GM18868 (cell line): ENCODE data around the gene CD163.
"Not testable (repeated sequence)": the region's sequence is repeated elsewhere in the genome, so short reads cannot be mapped to it uniquely, and the experiment has no call there.

ENCODE experiments used
- ATAC-seq: cut with Tn5 transposase; IDR thresholded peaks from one replicate; pipeline ENCODE4 v1.9.1; 2021; ENCODE audit warnings: mild to moderate bottlenecking, moderate library complexity; ENCODE audit not compliant: unreplicated experiment

CD163 gene

DNA sequence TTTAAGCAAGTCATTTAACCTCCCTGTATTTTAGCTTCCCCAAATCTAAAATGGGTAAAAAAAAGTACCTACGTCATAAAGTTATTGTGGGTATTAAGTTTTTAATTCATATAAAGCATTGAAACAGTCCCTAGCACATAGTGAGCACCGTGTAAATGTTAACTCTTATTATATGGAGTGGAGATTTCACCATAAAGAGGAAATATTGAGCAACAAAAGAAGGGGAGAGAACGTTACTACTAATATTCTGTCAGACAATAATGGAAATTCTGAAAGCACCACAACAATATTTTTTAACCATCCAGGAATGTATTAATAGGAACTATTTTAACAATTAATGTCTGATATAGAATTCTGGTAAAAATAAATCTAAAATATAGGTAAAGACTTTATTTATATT, 51.8 kb downstream of the CD163 start:
- ATAC-seq: no peak

DNA sequence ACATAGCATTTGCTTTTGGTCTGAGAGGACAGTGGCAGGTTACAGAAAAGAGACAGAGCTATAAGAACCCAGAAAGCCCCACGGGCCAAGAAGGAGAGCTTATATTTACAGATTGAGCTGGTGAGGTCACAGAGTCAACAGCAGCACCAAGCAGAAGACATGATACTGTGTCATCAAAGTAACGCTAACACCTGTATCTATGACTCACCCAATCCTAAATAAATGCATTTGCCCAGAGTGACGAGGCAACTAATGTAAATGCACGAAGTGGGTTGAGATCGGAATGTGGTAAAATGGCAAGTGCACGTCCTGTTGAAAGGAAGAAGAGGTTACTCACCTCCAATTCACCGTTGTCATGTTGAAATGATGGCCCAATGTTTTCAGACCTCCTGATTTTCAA, 52.9 kb downstream of the CD163 start:
- ATAC-seq: no peak

DNA sequence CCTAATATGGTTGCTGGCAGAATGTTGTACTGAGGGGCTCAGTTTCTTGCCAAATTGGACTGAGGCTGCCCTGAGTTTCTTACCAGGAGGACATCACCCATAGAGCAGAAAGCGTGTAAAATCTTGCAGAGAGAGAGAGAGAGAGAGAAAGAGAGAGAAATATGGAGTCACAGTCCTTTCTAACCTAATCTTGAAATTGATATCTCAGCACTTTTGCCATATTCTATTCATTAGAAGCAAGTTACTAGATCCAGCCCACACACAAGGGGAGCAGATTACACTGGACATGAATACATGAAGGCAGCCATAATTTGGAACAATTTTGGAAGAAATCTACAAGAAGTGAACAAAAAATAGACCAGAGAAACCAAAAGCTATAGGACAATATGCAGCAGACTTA, 55.5 kb downstream of the CD163 start:
- ATAC-seq: no peak

DNA sequence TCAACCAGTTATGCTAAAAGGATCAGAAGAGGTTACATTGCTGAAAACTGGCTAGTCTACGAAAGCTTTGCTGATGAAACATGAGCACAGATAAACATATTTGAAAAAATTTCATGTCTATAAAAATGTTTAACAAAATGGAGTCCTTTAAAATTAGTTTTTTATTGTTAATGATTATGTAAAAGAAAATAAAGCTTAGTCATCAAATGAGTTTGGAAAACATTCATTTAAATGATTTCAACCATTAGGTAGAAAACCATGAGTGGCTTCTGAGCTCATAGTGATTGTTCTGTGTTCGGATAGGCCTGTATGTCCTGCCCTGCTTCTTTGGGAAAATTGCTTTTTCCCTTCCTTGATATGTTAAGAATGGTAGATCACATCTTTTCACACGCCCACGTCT, 59.0 kb downstream of the CD163 start:
- no peak for ATAC-seq

DNA sequence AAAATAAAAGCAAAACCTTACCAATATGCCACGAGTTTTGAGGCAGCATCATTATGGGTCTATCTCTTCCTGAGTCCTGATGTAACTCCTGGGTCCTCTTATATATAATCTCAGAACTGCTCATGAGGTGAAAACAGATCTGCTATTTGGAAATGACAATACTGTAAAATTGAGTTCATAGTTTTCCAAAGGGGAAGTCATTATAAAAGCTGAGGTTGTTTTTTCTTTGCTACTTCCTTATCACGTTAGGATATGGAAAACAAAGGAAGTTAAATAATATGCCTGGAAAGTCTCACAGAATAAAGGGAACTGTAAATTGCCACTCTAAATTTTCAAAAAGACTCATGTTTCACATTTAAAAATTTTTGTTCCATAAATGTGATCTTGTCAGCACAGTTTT, 59.5 kb downstream of the CD163 start, which contains the start of gene CD163L1:
Gene CD163L1, minus strand, starts transcription at position 78 of the 400 bp plus-strand sequence. Its CDS starts 26 bp downstream, at position 52.
- ATAC-seq: no peak

DNA sequence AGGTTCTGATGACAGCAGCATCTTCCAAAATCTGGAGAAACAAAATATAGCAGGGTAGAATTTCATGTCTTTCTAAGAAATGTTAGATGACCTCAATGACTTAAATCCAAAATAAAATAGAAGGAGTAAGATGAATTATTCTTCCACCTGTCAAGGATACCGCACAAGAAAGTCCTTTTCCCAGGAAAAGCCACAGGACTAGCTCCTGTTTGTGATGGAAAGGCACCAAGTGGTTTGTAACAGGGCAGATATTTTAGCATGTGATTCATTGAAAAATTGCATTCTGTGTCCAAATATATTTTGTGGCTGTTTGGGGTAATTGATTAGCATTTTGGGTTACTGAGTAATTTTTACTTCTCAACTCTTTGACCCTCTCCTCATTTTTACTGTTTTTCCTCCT, 62.4 kb downstream of the CD163 start:
- ATAC-seq: no peak

DNA sequence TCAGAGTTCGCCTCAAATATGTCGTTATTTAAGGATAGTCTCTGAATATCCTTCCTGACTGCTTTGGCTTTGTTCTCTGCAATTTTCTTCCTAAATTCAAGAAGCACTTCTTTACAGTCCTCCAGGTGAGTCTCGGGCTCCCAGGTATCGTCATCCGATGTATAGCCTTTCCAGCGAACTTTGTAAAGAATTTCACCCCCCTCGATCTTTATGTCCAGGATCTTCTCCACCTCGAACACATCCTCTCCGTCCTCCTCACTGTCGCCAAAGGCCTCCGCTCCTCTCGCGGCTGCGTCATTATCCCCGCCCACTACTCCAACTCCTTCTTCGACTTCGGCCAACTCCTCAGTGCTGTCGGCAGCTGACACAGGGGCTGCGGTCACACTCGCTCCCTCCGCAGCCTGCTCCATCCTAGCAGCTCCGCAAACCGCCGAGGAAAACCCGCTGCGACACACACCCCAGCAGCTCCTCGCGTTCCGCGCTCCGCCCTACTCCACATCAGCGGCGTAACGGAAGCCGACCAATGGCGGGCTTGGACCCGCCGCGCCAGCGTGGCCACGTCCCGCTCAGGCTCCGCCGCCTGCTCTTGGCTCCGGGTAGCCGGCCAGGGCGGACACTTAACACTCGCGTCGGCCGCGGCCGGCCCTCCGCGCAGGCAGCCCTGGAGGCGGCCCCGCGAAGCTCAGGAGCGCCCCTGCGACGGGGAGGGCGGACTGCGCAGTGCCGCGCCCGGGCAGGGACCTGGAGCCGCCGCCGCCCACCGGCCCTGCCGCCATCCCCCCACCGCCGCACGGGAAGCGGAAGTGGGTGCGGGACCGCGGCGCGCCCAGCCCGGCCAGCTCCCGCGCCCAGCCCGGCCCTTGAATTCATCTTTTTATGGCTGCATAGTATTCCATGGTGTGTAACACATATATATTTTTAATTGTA, 63.7 kb downstream of the CD163 start:
- no peak for ATAC-seq

DNA sequence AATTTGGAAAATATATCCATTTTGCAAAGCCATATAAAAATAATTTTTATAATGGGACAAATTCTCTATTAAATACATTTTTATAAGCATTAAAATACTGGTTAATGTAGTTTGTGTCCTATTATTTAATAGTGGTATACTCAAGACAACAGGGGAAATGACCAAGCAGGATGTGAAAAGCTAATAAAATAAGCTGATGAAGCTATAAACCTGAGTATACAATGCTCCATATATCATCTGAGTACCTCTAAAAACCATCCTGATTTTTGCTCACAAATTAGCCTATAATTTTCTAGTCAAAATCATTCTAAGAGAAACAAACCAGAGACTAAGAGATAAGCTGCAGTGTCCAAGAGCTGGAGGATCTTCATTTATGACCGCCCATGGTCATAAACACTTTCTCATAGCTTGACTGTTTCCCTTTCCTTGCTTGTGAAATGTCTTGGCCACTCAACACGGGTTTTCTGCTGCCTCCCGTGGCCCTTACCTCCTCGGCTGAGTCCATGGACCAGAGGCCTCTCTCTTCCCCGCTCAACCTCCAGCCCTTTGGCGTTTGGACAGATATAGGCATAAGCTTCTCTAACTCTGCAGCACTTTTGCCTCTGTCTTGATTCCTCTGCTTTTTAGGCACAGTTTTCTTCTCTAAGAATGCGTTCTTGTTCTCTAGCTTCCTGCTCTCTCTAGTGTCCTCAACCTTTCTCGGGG, 65.1 kb downstream of the CD163 start:
- ATAC-seq: not testable (repeated sequence)

DNA sequence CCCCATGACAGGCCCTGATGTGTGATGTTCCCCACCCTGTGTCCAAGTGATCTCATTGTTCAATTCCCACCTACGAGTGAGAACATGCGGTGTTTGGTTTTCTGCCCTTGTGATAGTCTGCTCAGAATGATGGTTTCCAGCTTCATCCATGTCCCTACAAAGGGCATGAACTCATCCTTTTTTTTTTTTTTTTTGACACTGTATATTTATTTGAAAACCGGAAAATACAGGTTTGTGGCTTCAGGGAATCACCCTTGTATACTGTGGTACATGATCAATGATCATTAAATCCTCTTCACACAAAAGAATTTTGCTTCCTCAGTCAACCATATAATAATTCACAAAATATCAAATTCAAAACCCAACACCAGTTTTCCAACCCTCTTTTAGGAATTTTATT, 66.1 kb downstream of the CD163 start:
- not testable (repeated sequence) for ATAC-seq

DNA sequence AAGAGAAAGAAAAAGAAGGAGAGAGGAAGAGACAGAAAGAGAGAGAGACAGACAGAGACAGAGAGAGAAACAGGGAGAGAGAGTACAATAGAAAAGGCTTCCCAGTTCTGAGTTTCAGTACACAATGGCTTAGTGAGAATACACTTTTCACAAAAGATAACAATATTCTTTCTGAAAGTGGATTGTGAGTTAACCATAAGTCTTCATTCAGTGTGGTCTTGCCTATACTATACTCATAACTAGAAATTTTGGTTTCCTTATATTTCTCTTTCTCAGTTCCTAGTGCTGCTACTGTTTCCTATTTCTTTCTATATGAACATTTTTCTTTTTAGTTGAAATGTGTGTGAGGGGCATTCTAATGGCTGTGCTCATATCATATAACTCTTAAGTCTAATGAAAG, 68.9 kb downstream of the CD163 start:
- no peak for ATAC-seq

DNA sequence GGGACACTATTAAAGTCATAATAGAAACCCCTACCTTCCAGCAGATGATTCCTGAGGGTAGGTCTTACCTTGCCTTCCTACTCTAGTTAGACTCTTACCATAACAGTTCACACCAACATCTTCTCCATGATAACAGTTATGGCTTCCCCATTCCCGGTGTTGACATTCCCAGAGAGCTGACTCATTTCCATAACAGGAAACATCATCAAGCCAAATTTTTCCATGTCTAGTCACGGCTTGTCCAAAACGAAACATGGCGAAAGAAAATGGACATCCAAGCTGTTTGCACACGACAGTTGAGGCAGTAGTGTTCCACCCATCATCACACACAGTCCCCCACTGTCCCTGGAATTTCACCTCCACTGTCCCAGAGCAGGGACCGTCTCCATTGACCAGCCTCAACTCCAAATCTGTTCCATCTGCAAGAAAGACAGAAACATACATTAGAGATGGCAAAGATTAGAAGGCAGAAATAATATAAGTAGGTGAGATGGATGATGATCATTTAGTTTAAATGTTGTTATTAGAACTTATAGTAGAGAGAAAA, 70.2 kb downstream of the CD163 start:
- no peak for ATAC-seq

DNA sequence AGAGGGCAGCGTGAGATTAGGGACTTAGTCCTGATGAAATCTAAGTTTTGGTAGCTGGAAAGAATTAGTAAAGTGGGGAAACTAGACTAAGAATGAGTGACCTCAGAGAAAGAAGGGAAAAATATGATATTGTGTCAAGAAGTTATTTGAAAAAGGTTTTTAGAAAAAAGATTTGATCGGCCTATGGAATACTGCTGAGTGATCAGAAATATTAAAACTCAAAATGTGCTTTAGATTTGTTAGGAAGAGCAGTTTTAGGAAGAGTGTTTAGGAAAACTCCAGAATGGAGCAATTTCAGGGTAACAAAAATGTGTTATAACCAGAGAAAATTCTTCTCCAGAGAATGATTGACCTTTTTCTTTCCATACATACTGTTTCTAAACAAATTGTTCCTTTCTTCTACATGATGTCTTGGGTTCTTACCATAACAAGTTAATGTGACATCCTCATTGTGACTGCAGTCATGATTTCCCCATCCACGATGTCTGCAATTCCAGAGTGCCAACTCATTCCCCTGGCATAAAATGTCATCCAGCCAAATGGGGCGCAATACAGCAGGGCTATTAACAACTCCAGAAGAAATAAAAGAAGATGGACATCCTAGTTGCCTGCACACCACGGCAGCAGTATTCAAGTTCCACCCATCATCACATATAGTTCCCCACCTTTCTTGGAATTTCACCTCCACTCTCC, 71.4 kb downstream of the CD163 start:
- ATAC-seq: no peak
